NAMALWA (cell line): ENCODE measurements around the gene SLC26A5.

ENCODE experiments used
- DNase-seq: peaks from one replicate; pipeline ENCODE4 v3.0.0-alpha.2; 2015; ENCODE audit warnings: low spot score

SLC26A5 gene

DNA sequence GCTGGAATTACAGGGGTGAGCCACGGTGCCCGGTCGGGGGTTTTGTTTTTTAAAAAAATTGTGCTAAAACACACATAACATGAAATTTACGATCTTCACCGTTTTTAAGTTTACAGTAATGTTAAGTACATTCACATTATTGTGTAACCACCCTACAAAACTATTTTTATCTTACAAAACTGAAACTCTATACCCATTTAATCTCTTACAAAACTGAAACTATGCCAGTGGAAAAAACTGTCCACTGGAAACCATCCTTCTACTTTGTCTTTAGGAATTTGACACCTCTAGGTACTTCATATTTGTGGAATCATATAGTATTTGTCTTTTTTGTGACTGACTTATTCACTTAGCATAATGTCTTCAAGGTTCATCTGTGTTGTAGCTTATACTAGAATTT lies 99.6 kb downstream of the SLC26A5 start:
- peak; percentile 32 for DNase-seq

DNA sequence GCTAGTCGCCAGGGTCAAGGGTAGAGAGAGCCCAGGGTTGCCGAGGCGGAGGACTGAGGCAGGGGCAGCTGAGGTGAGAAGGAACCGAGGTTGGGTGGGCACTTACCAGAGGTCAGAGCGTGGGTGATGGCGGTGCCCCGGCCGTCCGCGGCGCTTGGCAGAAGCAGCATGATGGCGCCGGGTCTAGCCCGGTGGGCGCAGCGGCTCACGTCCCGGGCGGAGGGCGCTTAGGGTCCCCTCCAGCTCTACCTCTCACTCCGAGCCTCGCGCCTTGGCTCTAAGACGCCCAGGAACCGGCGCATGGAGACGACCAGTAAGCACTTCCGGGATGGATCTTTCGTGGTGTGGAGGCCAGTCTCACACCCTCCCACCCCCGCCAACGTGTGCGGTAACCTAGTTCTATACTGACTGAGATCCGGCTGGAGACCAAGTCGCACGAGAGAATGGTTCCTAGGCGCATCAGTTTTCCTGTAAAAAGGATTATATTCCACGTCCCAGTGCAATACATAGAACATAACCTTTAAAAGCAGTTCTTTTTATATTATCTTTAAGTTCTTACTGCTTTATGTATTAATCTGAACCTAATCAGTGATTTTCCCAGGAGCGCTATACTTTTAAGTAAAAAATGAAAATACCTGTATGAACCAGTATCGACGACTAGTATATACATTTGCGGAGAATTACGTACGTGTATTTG lies 101.4 kb downstream of the SLC26A5 start, which contains the start of gene DNAJC2:
TSS of gene DNAJC2 (minus strand) at position 315 of the 697 bp plus-strand sequence. CDS start at position 170, 145 bp downstream.
- peak; percentile 96 for DNase-seq

DNA sequence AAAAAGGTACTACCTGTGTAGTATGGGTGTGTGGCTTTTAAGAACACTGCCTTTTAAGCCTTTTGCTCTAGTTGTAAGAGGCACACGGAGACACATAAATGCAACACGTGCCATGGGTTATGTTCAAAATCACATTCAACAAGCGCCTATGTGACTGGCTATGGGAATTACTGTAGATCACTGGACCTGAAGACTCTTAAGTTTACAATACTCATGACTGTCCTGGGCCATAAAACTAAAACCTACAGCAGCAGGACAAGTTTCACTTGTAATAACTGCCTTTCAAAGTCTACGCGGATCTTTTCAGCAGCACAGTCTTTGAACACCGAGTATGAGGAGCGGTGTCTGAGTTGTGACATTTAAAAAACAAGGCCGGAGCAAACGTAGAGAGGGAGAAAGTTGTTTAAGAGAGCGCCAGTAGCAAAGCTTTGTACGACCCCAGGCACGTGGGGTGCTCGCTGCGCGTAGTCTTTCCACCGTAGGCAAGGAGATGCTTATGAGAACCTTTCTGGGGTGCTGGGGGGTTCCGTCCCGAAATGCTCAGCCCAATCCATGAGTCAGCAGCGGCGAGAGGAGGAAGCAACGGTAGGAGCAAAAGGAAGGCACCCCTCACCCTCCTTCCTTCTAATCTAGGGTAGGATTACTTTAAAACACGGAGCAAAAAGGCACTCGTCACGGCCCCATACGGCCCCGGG lies 102.1 kb downstream of the SLC26A5 start:
- DNase-seq: peak; percentile 74

DNA sequence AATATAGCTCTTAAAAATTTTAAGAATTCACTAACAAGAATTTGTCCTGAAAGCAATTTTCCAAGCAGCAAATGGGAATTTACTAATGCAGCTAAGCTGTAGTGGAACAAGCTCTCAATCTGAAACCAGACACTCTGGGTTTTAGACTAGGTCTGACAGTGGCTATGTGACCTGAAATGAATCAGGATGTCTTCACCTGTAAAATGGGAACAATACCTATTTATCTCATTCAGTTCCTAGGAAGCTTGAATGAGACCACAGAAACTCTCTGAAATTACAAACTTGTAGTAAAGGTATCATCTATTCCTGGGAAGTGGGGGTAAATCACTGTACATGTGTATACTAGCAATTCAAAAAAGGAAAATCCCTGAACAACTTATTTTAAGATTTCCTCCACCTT lies 102.7 kb downstream of the SLC26A5 start:
- no peak for DNase-seq

DNA sequence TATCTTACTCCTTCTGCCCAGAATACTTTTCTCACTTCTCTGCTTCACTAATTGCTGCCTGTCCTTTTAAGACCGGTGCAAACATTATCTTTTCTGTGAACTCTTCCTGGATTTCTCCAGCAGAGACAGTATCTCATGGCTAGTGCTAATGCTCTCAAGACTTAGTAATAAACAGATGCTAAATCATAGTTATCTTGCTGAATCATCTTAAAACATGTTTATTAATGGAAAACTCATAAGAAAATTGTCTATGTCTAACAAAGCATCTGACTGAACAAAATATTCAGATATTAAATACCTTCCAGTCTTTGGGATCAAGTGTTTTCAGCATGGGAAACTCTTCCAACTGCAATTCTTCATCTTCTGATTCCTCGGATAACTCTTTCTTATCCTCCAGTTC lies 104.5 kb downstream of the SLC26A5 start:
- no peak for DNase-seq

DNA sequence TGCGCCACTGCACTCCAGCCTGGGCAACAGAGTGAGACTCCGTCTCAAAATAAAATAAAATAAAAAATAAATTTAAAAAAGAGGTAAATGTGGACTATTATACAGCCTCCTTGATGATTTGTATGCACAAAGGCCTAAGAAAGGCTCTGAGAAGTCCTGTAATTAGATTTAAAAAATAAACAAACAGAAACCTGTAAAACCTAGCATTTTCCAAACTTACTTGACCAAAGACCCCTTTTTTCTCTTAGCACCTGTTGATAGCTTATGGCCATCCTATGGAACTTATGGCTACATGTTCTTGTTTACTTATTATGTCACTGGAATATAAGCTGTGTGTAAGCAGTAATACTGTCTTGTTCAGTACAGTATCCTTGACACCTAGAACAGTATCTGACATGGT lies 107.1 kb downstream of the SLC26A5 start:
- DNase-seq: no peak

DNA sequence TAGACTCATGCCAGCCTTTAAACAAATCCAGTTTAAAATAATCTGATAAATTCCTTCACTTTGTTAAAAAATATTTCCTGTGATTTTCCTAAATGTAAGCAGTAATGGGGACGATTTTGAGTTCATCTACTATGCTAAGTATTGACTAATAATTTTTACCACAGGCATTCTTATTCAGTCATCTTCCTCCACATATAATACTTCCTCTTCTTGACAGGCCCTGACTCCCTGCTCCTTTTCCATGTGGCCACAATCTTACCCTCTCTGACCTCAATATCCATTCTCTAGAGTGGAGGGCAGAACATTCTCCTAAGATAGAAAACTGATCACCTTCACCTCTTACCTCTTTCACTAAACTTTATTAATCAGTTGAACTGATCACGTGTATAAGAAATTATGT lies 109.2 kb downstream of the SLC26A5 start:
- DNase-seq: no peak

DNA sequence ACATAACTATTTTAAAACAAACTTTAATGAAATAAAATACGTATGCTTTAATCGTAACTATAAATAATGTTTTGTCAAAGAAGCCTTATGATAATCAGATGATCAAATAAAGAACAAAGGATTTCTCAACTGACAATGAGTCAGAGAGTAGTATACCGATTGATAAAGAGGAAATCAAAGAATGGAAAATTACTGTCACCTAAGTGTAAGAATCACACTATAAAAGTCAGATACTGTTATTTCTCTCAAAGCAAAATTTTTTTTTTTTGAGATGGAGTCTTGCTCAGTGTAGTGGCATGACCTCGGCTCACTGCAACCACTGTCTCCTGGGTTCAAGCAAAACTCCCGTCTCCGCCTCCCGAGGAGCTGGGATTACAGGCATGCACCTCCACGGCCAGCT lies 120.3 kb downstream of the SLC26A5 start:
- no peak for DNase-seq
